ENCODE measurements around the gene SRGAP1. TPM values are rescaled to one million over a fixed set of nuclear protein-coding genes. Genes with fewer than 3 reads are reported as not detected.
A peak's percentile ranks its signal among the peaks of the same experiment; 100 is the strongest.

The SRGAP1 gene
- total RNA-seq, 1 experiment from 2014 or later, result 10.9 TPM

- no peak for DNase-seq (ENCODE audit: low read depth)
These were observed 194.9 kb downstream of the SRGAP1 start for GRCh38 chr12:64039281-64039871.

GRCh38 chr12:64042911-64043310 is 198.4 kb downstream of the SRGAP1 start:
- DNase-seq (ENCODE audit: low read depth), result no peak

DNA sequence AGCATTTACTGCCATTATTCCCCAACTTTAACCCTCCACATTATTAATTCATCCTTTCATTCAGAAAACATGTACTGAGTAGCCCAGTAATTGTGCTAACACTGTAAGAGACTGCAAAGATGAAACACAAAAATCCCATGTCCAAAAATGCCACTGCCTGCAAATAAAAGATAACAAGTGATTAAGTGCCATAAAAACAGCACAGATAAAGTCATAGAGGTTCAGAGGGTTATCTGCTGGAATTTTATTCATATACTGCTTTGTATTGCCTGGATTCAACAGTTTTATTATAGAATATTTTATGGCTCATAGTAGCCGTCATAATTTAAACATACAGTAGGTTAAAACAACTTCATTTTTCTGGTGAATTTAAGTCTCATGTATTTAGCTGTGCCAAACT is 199.7 kb downstream of the SRGAP1 start:
- no peak for DNase-seq (ENCODE audit: low read depth)

DNA sequence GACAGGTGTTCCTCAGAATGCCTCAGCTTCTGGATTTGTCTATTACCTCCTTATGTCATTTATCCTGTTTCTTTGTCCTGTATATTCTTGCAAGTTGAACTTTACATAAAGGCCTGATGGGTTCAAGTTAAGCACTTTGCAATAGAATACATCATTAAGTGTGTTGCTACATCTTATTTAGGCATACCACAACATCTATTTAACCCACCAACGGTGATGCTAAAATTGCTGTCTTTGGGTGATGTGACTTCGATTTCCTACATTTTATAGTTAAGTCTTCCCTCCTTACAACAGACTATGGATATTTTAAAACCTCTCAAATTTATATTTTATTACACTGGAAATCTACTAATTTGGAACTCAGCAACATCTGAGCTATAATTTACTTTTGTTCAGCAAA is 206.6 kb downstream of the SRGAP1 start:
- no peak for DNase-seq (ENCODE audit: low read depth)

- no peak for DNase-seq (ENCODE audit: low read depth)
These were observed 208.6 kb downstream of the SRGAP1 start for GRCh38 chr12:64053117-64053516.

DNA sequence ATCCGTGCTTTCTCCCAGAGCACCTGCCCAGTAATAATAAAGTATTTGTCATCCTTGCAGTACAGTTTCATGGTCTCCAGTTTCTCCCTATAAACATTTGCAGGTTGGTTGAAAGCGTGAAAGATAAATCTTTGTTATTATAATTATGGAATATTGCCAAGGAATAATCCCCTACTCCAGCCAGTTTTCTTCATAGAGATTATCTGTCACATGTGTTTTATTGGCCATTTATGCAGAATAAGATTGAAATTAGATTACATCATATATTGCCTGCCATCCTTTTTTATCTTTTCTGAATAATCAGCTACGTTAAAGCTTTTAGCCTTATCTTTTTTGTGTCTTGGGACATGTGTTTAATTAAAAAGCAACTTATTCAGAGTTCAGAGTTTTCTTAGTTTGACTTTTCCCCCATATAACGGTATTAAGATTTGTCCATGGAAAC is 209.6 kb downstream of the SRGAP1 start:
- DNase-seq (ENCODE audit: low read depth), result no peak

DNA sequence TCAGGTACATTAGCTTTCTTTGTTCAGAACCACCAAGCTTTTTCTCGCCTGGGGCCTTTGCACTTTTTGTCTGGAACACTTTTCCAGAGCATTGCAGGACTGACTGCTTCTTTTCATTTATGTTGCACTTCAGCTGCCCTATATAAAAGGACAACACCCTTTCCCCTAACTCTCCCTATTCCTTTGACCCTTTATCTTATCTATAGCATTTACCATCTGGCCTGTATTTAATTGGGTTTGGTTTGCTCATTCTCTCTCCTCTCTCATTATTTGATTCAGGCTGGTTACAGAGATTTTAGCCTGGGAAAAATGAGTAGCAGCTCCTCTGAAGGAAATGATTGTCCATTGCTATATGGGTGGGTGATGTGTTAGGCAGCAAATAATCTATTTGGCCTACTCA is 212.2 kb downstream of the SRGAP1 start:
- DNase-seq (ENCODE audit: low read depth), result no peak

DNA sequence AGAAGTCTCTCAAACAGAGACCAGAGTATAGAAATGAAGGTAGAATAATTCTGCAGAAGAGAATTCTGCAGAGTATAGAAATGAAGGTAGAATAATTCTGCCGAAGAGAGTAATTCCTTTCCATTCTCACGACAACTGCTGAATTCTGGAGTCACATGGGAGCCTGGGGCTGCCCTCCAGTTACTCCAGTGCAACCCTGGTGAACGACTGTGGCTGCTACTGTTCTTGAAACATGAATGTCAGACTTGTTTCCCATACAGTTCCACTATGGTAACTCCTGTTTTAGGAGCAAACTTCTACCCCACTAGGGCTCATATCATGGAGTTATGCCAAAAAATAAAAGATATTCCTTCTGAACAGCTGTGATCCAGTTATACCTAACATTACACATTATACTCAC is 213.2 kb downstream of the SRGAP1 start:
- DNase-seq (ENCODE audit: low read depth), result no peak

DNA sequence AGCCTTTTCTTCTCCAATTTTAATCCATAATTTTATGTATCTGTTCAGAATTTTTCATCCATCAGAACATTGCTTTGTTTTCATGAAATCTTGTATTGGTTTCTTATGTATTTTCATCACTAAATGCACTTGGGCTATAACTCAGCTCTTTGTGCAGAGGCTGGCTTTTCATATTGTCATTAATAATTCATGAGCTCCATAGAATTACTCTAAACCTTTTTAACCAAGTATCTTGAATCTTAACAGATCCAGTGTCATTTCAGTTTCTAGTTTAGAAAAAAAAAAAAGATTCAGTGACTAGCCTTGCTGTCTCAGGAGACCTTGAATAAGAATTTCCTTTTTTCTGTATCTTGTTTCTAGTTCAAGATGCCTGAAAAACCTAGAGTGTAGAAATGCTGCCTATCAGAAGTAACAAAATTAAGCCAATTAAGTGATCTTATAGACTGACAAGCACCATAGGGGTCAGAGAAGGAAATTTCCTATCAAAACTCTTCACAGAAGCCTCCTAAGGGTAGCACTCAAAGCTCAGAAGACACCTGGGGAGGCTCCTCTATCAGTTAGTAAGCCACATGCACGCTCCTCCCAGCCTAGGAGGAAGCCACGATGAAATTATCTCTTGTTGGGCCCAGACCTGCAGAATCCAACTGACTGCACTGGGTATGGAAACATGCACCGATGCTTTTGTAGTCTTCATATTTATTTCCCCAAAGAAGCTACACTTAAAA is 214.2 kb downstream of the SRGAP1 start:
- no peak for DNase-seq (ENCODE audit: low read depth)

- DNase-seq (ENCODE audit: low read depth), result no peak
These were observed 215.2 kb downstream of the SRGAP1 start for GRCh38 chr12:64059685-64060084.

DNA sequence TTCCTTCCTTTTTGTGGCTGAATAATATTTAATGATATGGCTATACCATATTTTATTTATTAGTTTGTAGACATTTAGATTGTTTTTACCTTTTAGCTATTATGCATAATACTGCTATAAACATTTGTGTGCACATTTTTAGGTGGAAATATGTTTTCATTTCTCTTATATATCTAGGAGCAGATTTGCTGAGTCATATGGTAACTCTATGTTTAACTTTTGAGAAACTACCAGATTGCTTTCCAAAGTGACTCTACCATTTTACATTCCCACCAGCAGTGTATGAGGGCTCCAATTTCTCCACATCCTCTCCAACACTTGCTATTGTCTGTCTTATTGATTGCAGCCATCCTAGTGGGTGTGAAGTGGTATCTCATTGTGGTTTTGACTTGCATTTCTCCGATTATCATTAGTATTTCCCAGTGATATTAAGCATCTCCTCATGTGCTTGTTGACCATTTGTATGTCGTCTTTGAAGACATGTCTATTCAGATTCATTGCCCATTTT is 217.4 kb downstream of the SRGAP1 start:
- no peak for DNase-seq (ENCODE audit: low read depth)

DNA sequence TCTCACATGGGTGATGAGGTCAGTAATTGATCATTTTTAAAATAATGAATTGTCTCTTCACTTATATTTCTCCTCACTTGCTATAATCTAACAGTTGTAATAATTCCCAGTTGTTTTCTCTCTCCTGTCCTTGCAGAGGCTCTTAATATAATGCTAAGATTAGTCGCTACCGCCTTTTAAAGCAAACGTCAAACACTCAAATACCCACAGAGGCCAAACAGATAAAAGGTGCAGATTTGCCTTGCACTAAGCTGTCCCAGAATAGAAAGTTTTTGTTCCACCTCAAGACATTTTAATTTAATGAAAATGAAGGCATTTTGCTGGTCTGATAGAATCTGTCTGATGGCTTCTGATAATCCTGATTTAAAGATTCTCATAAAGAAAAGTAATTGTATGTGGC is 218.6 kb downstream of the SRGAP1 start:
- DNase-seq (ENCODE audit: low read depth), result no peak

GRCh38 chr12:64064240-64064639 is 219.7 kb downstream of the SRGAP1 start:
- DNase-seq (ENCODE audit: low read depth), result no peak

DNA sequence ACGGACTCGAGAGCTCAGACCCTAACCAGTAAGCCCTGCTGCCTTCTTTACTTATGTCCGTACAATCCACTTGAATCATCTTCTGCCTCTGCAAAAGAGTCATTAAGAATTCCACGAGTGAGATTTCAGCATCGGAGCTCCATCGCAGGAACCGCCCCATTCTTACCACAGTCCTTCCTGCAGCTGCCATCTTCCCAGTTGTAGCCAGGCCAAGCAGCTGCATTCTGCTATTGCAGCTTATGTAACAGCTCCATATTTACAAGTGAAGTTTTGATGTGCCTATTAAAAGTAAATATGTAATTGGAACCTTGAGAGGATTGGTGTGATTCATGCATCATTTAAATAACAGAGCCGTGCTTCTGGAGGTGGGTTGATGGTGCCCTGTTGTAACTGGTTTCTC is 220.2 kb downstream of the SRGAP1 start:
- no peak for DNase-seq (ENCODE audit: low read depth)

DNA sequence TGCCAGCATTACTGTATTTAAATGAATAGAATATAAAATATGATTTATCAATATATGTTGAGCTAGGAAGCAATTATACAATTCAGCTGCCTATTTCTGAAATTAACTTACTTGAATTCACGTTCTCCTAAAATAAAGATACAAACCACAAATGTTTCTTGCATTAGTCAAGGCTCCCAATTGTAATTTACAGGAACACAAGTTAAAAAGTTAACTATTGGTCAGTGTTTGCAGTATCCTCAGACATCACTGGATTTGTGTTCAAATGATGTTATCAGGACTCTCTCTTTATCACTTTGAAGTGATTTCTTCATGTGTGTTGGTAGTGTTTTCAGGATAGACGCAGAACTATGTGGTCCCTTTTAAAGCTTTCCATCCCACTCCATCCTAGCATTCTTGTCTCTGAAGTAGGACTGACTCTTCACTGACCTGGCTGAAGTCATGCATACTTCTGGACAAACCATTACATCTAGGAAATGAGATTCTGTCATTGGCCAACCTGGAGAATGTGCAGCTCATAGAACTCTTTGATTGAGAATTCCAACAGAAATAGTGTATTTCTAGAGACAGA is 221.5 kb downstream of the SRGAP1 start:
- no peak for DNase-seq (ENCODE audit: low read depth)

DNA sequence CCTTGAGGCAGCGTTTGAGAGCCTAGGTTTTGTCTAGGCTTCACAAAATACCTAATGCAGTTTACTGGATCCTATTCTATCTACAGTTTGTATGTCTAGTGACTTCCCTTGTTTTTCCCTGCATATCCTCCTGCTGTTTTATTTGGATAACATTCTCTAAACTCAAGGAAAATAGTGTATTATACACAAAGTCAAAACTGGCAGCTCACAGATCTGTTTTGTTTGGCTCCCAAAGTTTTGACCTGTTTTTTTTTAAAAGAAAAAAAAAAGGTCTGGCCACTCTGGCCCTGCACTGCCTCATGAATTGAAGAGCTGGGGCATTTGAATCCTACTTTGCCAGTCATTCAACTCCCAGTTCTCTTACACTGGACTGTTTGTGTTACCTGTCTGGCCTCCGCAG is 222.3 kb downstream of the SRGAP1 start:
- DNase-seq (ENCODE audit: low read depth), result no peak

DNA sequence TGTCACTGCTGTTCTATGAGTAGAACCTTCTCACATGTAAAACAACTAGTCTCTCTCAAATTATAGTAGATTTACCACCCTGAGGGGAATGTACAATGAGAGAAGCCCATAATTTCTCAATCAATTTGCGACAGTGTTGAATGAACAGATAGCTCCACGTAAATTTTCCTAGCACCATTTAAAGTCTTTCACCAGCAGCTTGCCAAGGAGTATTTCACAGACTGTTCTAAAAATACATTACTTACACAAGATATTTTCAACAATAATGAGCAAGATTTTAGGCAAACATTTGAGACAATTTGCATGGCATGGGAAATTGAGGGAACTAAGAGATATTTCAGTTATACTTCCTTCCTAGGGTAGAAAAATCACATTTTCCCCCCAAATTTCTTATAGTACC is 226.0 kb downstream of the SRGAP1 start:
- no peak for DNase-seq (ENCODE audit: low read depth)

DNA sequence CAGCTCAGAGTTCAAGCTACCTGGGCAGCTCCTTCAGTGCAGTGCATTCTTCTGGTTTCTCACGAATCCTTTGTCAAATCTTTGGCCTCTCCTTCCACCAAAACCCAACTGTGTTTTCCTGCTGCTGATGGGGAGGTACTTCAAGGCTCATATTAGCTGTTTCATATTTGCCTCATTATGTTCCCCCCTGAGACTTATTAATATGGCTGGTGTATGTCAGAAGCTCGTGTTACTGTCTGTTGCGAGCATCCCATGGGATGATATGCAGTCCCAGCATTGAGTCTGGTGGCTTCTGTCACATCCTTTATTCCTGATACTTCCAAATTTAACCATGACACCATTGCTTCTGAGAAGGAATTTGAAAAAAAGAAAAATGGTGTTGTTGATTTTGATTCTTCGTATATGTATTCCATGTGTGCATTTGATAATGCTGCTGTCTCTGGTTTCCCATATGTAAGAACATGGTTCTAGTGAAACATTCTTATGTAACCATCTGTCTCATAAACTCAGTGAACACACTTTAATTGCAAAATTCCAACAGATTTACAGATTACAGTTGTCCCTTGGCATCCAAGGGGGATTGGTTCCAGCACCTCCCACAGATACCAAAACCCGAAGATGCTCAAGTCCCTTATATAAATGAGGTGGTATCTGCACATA is 228.5 kb downstream of the SRGAP1 start:
- DNase-seq (ENCODE audit: low read depth), result no peak

DNA sequence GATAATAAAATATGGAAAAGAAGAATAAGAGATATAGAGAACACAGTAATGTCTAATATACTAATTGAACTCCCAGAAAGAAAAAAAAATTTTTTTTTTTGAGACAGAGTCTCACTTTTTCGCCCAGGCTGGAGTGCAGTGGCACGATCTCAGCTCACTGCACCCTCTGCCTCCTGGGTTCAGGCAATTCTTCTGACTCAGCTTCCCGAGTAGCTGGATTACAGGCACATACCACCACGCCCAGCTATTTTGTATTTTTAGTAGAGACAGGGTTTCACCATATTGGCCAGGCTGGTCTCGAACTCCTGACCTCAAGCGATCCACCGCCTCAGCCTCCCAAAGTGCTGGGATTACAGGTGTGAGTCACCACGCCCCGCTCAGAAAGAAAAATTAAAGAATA is 232.1 kb downstream of the SRGAP1 start:
- DNase-seq (ENCODE audit: low read depth), result peak; percentile 11

DNA sequence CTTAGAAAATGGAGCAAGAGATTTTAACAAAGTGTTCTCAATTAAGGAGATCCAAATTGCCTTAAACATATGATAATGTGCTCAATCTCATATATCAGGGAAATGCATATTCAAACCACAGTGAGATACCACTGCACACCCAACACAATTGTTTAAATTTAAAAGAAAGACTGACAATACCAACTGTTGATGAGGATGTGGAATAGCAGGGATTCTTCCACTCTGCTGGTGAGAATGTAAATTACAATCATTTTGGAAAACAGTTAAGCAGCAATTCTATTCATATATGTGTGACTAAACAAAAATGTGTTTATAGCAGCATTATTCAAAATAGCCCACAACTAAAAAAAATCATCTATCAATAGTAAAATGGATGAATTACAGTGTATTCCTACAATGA is 233.4 kb downstream of the SRGAP1 start:
- DNase-seq (ENCODE audit: low read depth), result peak; percentile 28

- DNase-seq (ENCODE audit: low read depth), result no peak
These were observed 236.0 kb downstream of the SRGAP1 start for GRCh38 chr12:64080319-64081007.

DNA sequence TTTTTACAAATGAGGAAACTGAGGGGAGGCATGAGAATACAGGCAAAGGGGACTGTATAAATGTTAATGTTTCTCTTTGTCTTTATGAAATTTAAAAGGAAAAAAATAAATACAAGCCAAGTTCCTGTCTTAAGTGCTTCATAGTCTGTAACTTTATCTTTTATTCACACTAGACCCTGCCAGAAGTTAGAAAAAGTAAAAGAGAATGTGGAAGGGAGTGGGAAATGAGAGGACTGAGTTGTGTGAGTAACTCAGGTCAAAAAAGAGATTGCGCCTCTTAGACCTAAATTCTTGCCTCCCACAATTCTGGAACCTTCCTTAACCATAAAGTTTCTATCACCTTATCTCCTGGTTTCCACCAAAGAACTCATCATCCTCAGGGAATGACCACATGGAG is 236.5 kb downstream of the SRGAP1 start:
- DNase-seq (ENCODE audit: low read depth), result no peak
